ENCODE measurements around the gene MEF2C. TPM values are rescaled to one million over a fixed set of nuclear protein-coding genes. Genes with fewer than 3 reads are reported as not detected.

MEF2C gene
- total and polyA plus RNA-seq, 7 donors: 2.8 to 51.4 (median 32.1) TPM

GRCh38 chr5:88818296-88818695 lies 64.7 kb downstream of the MEF2C start:
- no peak overlapping the region for H3K27ac ChIP-seq
- H3K9me3 ChIP-seq: no peaks in the 10 kb centered on the region
- intact Hi-C loops (cut with DNase I): no loop called here
- H3K4me1 ChIP-seq: peaks cover 0 to 19% (median 6%) of the 10 kb centered on the region in 4 donors
- H3K27me3 ChIP-seq: no peaks in the 10 kb centered on the region
- no peak overlapping the region for H3K4me3 ChIP-seq
- TF ChIP-seq EP300 (IDR thresholded peaks at IDR 0.05) (no peak), CTCF (IDR thresholded peaks at IDR 0.05) (no peak), POLR2A (IDR thresholded peaks at IDR 0.05) (no peak), POLR2AphosphoS5 (IDR thresholded peaks at IDR 0.05) (no peak)
- peaks cover 0 to 22% (median 5%) of the 10 kb centered on the region in 4 donors for H3K36me3 ChIP-seq
- 56 to 74% methylated on average over 4 of the region's 4 CpGs for WGBS, 2 donors
- DNase-seq: no peak

- 91 to 93% methylated on average over 2 of the region's 2 CpGs for WGBS, 2 donors
- TF ChIP-seq POLR2A (IDR thresholded peaks at IDR 0.05) (no peak), CTCF (IDR thresholded peaks at IDR 0.05) (no peak), POLR2AphosphoS5 (IDR thresholded peaks at IDR 0.05) (no peak)
- Histone ChIP-seq H3K9me3 (no peaks in the 10 kb centered on the region), H3K4me1 (peaks cover 0 to 23% (median 9%) of the 10 kb centered on the region in 4 donors), H3K36me3 (peaks cover 0 to 2% (median 0%) of the 10 kb centered on the region in 4 donors), H3K27me3 (no peaks in the 10 kb centered on the region), H3K27ac (no peak overlapping the region), H3K4me3 (no peak overlapping the region)
- intact Hi-C loops (cut with DNase I): no loop called here
- no peak for DNase-seq
Observed at GRCh38 chr5:88816195-88816594, 66.8 kb downstream of the MEF2C start.

GRCh38 chr5:88815050-88815789 lies 67.8 kb downstream of the MEF2C start:
- intact Hi-C loops (cut with DNase I): no loop called here
- Histone ChIP-seq H3K9me3 (no peaks in the 10 kb centered on the region), H3K4me1 (peaks cover 0 to 23% (median 9%) of the 10 kb centered on the region in 4 donors), H3K4me3 (no peak overlapping the region), H3K27ac (peak overlapping the region in 2 of 4 donors; percentile 0 to 33), H3K36me3 (no peaks in the 10 kb centered on the region), H3K27me3 (no peaks in the 10 kb centered on the region)
- no peak for DNase-seq
- TF ChIP-seq EP300 (IDR thresholded peaks at IDR 0.05): no peak
- TF ChIP-seq POLR2AphosphoS5 (IDR thresholded peaks at IDR 0.05): no peak
- TF ChIP-seq CTCF (IDR thresholded peaks at IDR 0.05): no peak
- TF ChIP-seq POLR2A (IDR thresholded peaks at IDR 0.05): no peak

DNA sequence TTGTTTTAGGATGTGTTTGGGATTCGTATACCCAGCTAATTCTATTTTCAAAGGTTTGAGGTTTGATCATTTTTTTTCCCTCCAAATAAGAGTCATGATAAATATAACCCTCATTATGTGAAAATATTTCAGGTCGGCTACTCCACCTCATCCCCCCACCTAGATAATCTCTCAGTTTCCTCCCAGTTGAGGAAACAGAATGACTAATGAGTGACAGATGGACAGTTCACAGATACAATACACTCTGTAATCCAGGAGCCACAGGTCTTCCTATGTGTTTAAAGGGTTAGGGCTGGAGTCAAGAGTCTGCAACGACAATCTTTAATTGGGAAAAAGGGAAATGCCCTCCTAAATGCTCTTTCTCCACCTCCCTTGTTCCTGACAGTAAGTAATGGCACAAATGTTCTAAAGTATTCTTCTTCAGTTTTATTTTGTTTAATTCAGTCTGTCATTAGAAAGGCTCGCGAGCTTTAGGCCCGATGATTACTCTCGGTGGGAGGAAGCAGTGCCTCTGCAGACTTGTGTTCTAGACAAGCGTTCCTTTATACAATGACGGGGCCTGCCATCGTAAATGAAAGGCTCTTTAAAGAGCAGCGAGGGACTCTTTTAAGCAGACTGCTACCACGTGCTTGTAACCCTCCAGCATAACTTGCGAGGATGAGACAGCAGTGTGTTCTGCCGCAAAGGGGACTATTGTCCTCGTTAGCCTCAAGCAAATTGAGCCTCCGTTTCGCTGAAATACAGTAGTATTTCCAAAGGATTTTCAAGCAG lies 69.0 kb downstream of the MEF2C start:
- peaks cover 0 to 23% (median 6%) of the 10 kb centered on the region in 4 donors for H3K4me1 ChIP-seq
- intact Hi-C loops (cut with DNase I): no loop called here
- H3K9me3 ChIP-seq: no peaks in the 10 kb centered on the region
- TF ChIP-seq POLR2A (IDR thresholded peaks at IDR 0.05) (no peak), POLR2AphosphoS5 (IDR thresholded peaks at IDR 0.05) (no peak), EP300 (IDR thresholded peaks at IDR 0.05) (no peak), CTCF (IDR thresholded peaks at IDR 0.05) (no peak)
- 82 to 92% methylated on average over 17 of the region's 17 CpGs for WGBS, 2 donors
- H3K36me3 ChIP-seq: no peaks in the 10 kb centered on the region
- H3K27me3 ChIP-seq: no peaks in the 10 kb centered on the region
- H3K4me3 ChIP-seq: no peak overlapping the region
- DNase-seq: no peak
- peak overlapping the region in 3 of 4 donors; percentile 0 to 33 (median 13) for H3K27ac ChIP-seq

All from sigmoid colon (tissue), 7 donors.